SU-DHL-6 (cell line): ENCODE measurements around the gene STKLD1.

Source experiments
- CTCF ChIP-seq: fragments of 200-600 bp; sonication (generic); IDR thresholded peaks from one replicate; pipeline ENCODE4 v1.5.1; 2017; ENCODE audit warnings: antibody characterized with exemption, mild to moderate bottlenecking, low read length, moderate library complexity; ENCODE audit not compliant: insufficient read depth, poor library complexity, severe bottlenecking
- EZH2phosphoT487 ChIP-seq: fragments of 200-600 bp; sonication (generic), shearing (Covaris generic); conservative IDR thresholded peaks from 2 replicates; pipeline ENCODE4 v1.6.1; 2018; ENCODE audit warnings: mild to moderate bottlenecking, antibody characterized with exemption, low read length, moderate library complexity, mixed read lengths

DNA sequence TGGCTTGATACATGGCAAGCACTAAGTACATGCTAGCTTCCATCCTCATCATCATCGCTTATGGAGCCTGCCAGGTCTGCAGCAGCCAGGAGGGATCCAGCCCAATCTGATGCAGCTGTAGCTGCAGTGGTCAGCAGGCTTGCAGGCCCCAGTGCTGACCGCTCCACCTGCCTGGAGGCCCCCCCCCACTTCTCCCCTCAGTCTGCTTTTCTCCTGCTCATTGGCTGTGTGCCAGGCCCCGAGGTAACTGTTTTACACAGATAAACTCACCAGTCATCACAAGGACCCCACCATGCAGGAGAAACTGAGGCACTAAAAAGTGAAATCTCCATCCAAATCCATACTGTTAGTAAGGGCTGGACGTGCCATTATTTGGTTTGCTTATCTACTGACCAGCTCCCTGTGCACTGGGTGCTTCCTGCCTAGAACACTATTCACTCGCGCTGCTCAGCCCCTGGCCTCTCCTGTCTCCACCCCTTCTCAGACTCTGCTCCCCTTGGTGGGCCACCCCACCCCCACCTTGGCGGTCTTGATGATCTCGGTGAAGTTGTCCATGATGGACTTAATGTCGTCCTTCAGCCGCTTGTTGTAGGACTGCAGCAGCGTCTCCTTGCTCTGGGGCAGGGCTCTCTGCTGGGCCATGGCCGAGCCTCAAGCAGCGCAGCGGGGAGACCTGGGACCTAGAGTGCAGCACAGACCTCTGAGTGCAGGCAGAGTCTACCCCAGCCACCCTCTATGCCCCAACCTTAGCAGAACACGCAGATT lies 30.0 kb upstream of the STKLD1 start:
- no peak for TF ChIP-seq CTCF
- TF ChIP-seq EZH2phosphoT487: no peak
